HL-60 (cell line): ENCODE results near the gene RAPGEF4.

Source experiments
- GABPA ChIP-seq: IDR thresholded peaks from 2 replicates; pipeline ENCODE4 v1.6.1; 2012; ENCODE audit warnings: low read depth
- TF ChIP-seq, protein P1 (sequence below): IDR thresholded peaks from 2 replicates; pipeline ENCODE4 v1.6.1; 2012; ENCODE audit warnings: low read depth; ENCODE audit not compliant: insufficient replicate concordance

DNA sequence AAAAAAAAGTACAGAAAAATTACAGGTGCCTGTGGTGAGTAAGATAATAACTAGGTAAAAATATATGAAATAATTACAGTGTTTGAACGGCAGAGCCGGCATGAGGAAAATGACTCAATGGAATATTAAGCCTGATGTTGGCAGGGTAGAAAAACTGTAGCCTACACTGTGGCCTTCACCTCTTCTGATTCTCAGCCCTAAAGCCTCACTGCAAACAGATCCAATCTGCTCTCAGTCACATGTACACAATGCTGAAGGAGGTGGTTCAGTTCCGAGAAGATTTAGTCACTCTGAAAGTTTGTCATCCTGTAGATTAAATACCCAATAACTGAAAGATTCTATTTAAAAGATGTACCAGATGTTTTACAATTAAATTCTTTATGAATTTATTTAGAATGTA, 273.1 kb downstream of the RAPGEF4 start:
- no peak for TF ChIP-seq GABPA
- TF ChIP-seq, protein P1, sequence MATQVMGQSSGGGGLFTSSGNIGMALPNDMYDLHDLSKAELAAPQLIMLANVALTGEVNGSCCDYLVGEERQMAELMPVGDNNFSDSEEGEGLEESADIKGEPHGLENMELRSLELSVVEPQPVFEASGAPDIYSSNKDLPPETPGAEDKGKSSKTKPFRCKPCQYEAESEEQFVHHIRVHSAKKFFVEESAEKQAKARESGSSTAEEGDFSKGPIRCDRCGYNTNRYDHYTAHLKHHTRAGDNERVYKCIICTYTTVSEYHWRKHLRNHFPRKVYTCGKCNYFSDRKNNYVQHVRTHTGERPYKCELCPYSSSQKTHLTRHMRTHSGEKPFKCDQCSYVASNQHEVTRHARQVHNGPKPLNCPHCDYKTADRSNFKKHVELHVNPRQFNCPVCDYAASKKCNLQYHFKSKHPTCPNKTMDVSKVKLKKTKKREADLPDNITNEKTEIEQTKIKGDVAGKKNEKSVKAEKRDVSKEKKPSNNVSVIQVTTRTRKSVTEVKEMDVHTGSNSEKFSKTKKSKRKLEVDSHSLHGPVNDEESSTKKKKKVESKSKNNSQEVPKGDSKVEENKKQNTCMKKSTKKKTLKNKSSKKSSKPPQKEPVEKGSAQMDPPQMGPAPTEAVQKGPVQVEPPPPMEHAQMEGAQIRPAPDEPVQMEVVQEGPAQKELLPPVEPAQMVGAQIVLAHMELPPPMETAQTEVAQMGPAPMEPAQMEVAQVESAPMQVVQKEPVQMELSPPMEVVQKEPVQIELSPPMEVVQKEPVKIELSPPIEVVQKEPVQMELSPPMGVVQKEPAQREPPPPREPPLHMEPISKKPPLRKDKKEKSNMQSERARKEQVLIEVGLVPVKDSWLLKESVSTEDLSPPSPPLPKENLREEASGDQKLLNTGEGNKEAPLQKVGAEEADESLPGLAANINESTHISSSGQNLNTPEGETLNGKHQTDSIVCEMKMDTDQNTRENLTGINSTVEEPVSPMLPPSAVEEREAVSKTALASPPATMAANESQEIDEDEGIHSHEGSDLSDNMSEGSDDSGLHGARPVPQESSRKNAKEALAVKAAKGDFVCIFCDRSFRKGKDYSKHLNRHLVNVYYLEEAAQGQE = no peak
